Endothelial cell of umbilical vein (primary cell): Measurements from ENCODE around the gene WLS. TPM values are rescaled to one million over a fixed set of nuclear protein-coding genes. Genes with fewer than 3 reads are reported as not detected.

Source experiments
- BruUV-seq: library from RNA; stranded (reverse); fragments of 400-500 nt; replicated peaks from 2 replicates; lab custom pipeline; 2021; lab: Mats Ljungman, UMichigan
- CTCF ChIA-PET: fragments of 300-600, 350-600 bp; sonication (Branson Sonifier 250); formaldehyde crosslinking; loops from one replicate; lab custom pipeline; 2021; ENCODE audit warnings: antibody characterized with exemption, inconsistent platforms; lab: Charles Lee
- POLR2A ChIA-PET: fragments of 300-600, 350-600 bp; sonication (Branson Sonifier 250); formaldehyde crosslinking; loops from one replicate; lab custom pipeline; 2021; ENCODE audit warnings: antibody characterized with exemption, inconsistent platforms; lab: Charles Lee
- DNase-seq: peaks from one replicate; pipeline ENCODE4 v3.0.0-alpha.2; 2011; ENCODE audit warnings: low read depth, low spot score
- FAIRE-seq: peaks from 2 replicates; lab custom pipeline; 2011; peaks lifted over from hg19 to GRCh38; lab: Jason Lieb, UNC
- H2AFZ ChIP-seq: 2 replicates; pipeline ENCODE4 v1.6.0; 2012; ENCODE audit warnings: low read depth, low read length, control low read depth, inconsistent platforms
- H3K27ac ChIP-seq: 2 replicates; pipeline ENCODE4 v1.5.1; 2011; ENCODE audit warnings: low read depth, mild to moderate bottlenecking, control low read depth, low read length, moderate library complexity; ENCODE audit not compliant: insufficient read depth
- H3K27me3 ChIP-seq, 2 experiments: 2 replicates each; pipeline versions ENCODE4 v1.6.0 to v1.6.1; 2011; ENCODE audit warnings: low read length in 2 of 2, mixed read lengths in 1 of 2; ENCODE audit not compliant: control insufficient read depth in 2 of 2, insufficient read depth in 2 of 2
- H3K36me3 ChIP-seq, 2 experiments: 2 replicates in 1 of 2; 3 replicates in 1 of 2; pipeline ENCODE4 v1.5.1; 2011; ENCODE audit warnings: low read length in 2 of 2, mild to moderate bottlenecking in 1 of 2, moderate library complexity in 1 of 2; ENCODE audit not compliant: control insufficient read depth in 2 of 2, insufficient read depth in 2 of 2; ENCODE audit errors: extremely low read depth in 1 of 2
- H3K4me1 ChIP-seq: 3 replicates; pipeline ENCODE4 v1.5.1; 2011; ENCODE audit warnings: mild to moderate bottlenecking, low read length; ENCODE audit not compliant: control insufficient read depth, insufficient read depth; ENCODE audit errors: extremely low read depth
- H3K4me2 ChIP-seq: 2 replicates; pipeline ENCODE4 v1.6.1; 2011; ENCODE audit warnings: low read length, control low read depth, mixed read lengths; ENCODE audit not compliant: insufficient read depth
- H3K4me3 ChIP-seq, 3 experiments: fragments of 200-600 bp in 1 of 3; sonication (generic), shearing (Covaris generic) in 1 of 3; replicated peaks in 1 of 3; 2 replicates each; pipeline ENCODE4 v1.5.1; 2011 to 2016; ENCODE audit warnings: control low read depth in 3 of 3, low read length in 3 of 3, mild to moderate bottlenecking in 2 of 3, inconsistent platforms in 1 of 3, low read depth in 1 of 3, moderate library complexity in 1 of 3; ENCODE audit not compliant: insufficient read depth in 1 of 3
- H3K79me2 ChIP-seq: 2 replicates; pipeline ENCODE4 v1.6.0; 2012; ENCODE audit warnings: low read length, inconsistent platforms; ENCODE audit not compliant: control insufficient read depth, insufficient read depth
- H3K9ac ChIP-seq: replicated peaks from 2 replicates; pipeline ENCODE3; 2011; ENCODE audit warnings: low read length, control low read depth; ENCODE audit not compliant: insufficient read depth; ENCODE audit errors: extremely low read depth
- H3K9me1 ChIP-seq: replicated peaks from 3 replicates; pipeline ENCODE4 v1.6.0; 2011; ENCODE audit warnings: mild to moderate bottlenecking, low read length; ENCODE audit not compliant: control insufficient read depth, insufficient read depth; ENCODE audit errors: extremely low read depth
- H3K9me3 ChIP-seq: replicated peaks from 2 replicates; pipeline ENCODE4 v1.5.1; 2012; ENCODE audit warnings: low read length, inconsistent platforms; ENCODE audit not compliant: control insufficient read depth, insufficient read depth
- H4K20me1 ChIP-seq: replicated peaks from 2 replicates; pipeline ENCODE3; 2011; ENCODE audit warnings: mild to moderate bottlenecking, low read length; ENCODE audit not compliant: control insufficient read depth, insufficient read depth; ENCODE audit errors: extremely low read depth
- CTCF ChIP-seq, 2 donors: IDR thresholded peaks; 1 replicate in 1 of 2; 2 replicates in 1 of 2; pipeline ENCODE4 v1.5.1; 2011; ENCODE audit warnings: low read length in 2 of 2, mild to moderate bottlenecking in 2 of 2, moderate library complexity in 2 of 2, control low read depth in 1 of 2, inconsistent platforms in 1 of 2, low read depth in 1 of 2; ENCODE audit not compliant: insufficient read depth in 1 of 2; ENCODE audit errors: extremely low read depth in 1 of 2
- EZH2 ChIP-seq: IDR thresholded peaks from 2 replicates; pipeline ENCODE4 v1.6.1; 2012; ENCODE audit warnings: borderline replicate concordance, low read depth, mild to moderate bottlenecking, moderate library complexity, low read length, inconsistent platforms; ENCODE audit not compliant: severe bottlenecking
- GATA2 ChIP-seq: IDR thresholded peaks from 2 replicates; pipeline ENCODE4 v1.7.0; 2011; ENCODE audit warnings: low read depth, mild to moderate bottlenecking, moderate library complexity, mixed read lengths, low read length; ENCODE audit not compliant: insufficient read length, insufficient read depth
- JUN ChIP-seq: IDR thresholded peaks from 2 replicates; pipeline ENCODE4 v1.6.1; 2011; ENCODE audit warnings: borderline replicate concordance, low read depth; ENCODE audit not compliant: insufficient read length, insufficient read depth
- MAX ChIP-seq: IDR thresholded peaks from 2 replicates; pipeline ENCODE4 v1.6.1; 2011; ENCODE audit not compliant: insufficient read depth, insufficient read length
- MYC ChIP-seq: IDR thresholded peaks from one replicate; pipeline ENCODE4 v1.6.1; 2011; ENCODE audit warnings: mild to moderate bottlenecking, low read depth, low read length
- POLR2A ChIP-seq: IDR thresholded peaks from 2 replicates; pipeline ENCODE4 v1.6.1; 2012; ENCODE audit warnings: low read depth, mild to moderate bottlenecking, control low read depth, low read length
- dilution Hi-C: fragments of 300-500 bp; cut with MboI; formaldehyde crosslinking; loops from one replicate; pipeline ENCODE4 v1.15.0; 2019; ENCODE audit warnings: low sequenced_read_pairs; ENCODE audit not compliant: extremely low pct_ligation_motif_present
- intact Hi-C: fragments of 100-400 bp; cut with micrococcal nuclease; formaldehyde crosslinking; loops from one replicate; pipeline ENCODE4 v1.10.0; 2022
- polyA plus RNA-seq, 4 experiments: library from polyadenylated mRNA; depleted of rRNA in 3 of 4; stranded (reverse) in 3 of 4; unstranded in 1 of 4; fragments of >200 nt; gene quantifications; 2 replicates each; pipeline versions ENCODE4 v1.2.1 to v1.2.3, GENCODE V29; 2011 to 2012; ENCODE audit warnings: missing spikeins in 1 of 4
- total RNA-seq: library from RNA; stranded (reverse); gene quantifications from 2 replicates; pipeline ENCODE4 v1.2.3, GENCODE V29; 2021

WLS gene
- total and polyA plus RNA-seq, 2 donors (not counting 3 experiments of a cell fraction or from before 2014, with no cell fraction given): 121 to 199 TPM

- no peaks in the 10 kb centered on the region for H4K20me1 ChIP-seq
Measured at GRCh38 chr1:68119445-68119844, 112.9 kb downstream of the WLS start.

More at GRCh38 chr1:68119445-68119844, 112.9 kb downstream of the WLS start:
- intact Hi-C loops (no loop called here), dilution Hi-C loops (no loop called here)
- no peak overlapping the region for H3K4me3 ChIP-seq
- no peak for DNase-seq
- POLR2A ChIA-PET: no interaction called here
- no peak overlapping the region for H2AFZ ChIP-seq
- H3K27ac ChIP-seq: no peak overlapping the region
- peaks cover 0 to 7% of the 10 kb centered on the region in 2 experiments for H3K36me3 ChIP-seq
- BruUV-seq: no TSS peak
- no peaks in the 10 kb centered on the region for H3K27me3 ChIP-seq
- no peaks in the 10 kb centered on the region for H3K9me1 ChIP-seq
- peaks cover 5% of the 10 kb centered on the region for H3K4me1 ChIP-seq
- CTCF ChIA-PET: interaction anchor here (4.0 to 7.5 kb wide), 4 partner anchors 111 to 324 kb away, joined by 66 to 312 read pairs (median 198); partner anchors contain the start of gene WLS
- H3K9ac ChIP-seq: no peak overlapping the region
- no peak overlapping the region for H3K4me2 ChIP-seq
- no peak for TF ChIP-seq MYC
- TF ChIP-seq POLR2A: no peak
- TF ChIP-seq EZH2: no peak
- no peak for TF ChIP-seq MAX
- no peak for TF ChIP-seq JUN
- no peak for TF ChIP-seq GATA2
- TF ChIP-seq CTCF (IDR thresholded peaks at IDR 0.05; ENCODE audit: extremely low read depth in 1 of 2, insufficient read depth in 1 of 2, low read depth in 1 of 2, low read length in 2 of 2): no peak
- H3K79me2 ChIP-seq: no peaks in the 10 kb centered on the region
- FAIRE-seq: no peak
- no peaks in the 10 kb centered on the region for H3K9me3 ChIP-seq
